H1 (cell line): Measurements from ENCODE around the gene CCT3. TPM values are rescaled to one million over a fixed set of nuclear protein-coding genes. Genes with fewer than 3 reads are reported as not detected.

ENCODE experiments used
- CTCF ChIA-PET: fragments of 300-600 bp; sonication (Branson Sonifier 250); formaldehyde crosslinking; loops from one replicate; lab custom pipeline; 2021; ENCODE audit not compliant: partially characterized antibody; lab: Charles Lee
- POLR2A ChIA-PET: fragments of 300-600 bp; sonication (Branson Sonifier 250); formaldehyde crosslinking; loops from one replicate; lab custom pipeline; 2021; ENCODE audit warnings: inconsistent platforms; ENCODE audit not compliant: partially characterized antibody; lab: Charles Lee
- DNase-seq, 2 experiments: peaks; one replicate each; pipeline versions ENCODE4 v3.0.0 to v3.0.0-alpha.2; 2010 to 2022; ENCODE audit warnings: low spot score in 2 of 2, low read depth in 1 of 2, mixed read lengths in 1 of 2
- FAIRE-seq: peaks from 2 replicates; lab custom pipeline; 2011; peaks lifted over from hg19 to GRCh38; lab: Jason Lieb, UNC
- H2AFZ ChIP-seq: 2 replicates; pipeline ENCODE4 v1.8.1; 2012; ENCODE audit warnings: low read length, inconsistent platforms
- H2AK5ac ChIP-seq: 2 replicates; pipeline ENCODE4 v1.6.1; 2013; ENCODE audit warnings: low read depth, low read length
- H2BK120ac ChIP-seq: replicated peaks from 2 replicates; pipeline ENCODE3; 2013; ENCODE audit warnings: low read depth, low read length, inconsistent platforms
- H2BK12ac ChIP-seq: 2 replicates; pipeline ENCODE4 v1.6.1; 2013; ENCODE audit warnings: low read depth, low read length
- H2BK15ac ChIP-seq: 2 replicates; pipeline ENCODE4 v1.6.1; 2013; ENCODE audit warnings: low read length
- H2BK20ac ChIP-seq: 2 replicates; pipeline ENCODE4 v1.6.1; 2013; ENCODE audit warnings: low read length
- H2BK5ac ChIP-seq: 2 replicates; pipeline ENCODE4 v1.6.1; 2013; ENCODE audit warnings: low read depth, low read length
- H3K14ac ChIP-seq: 2 replicates; pipeline ENCODE4 v1.6.1; 2013; ENCODE audit warnings: inconsistent platforms; ENCODE audit not compliant: insufficient read length
- H3K18ac ChIP-seq: 2 replicates; pipeline ENCODE4 v1.6.1; 2013; ENCODE audit warnings: low read length; ENCODE audit errors: extremely low read depth
- H3K23ac ChIP-seq: 2 replicates; pipeline ENCODE4 v1.6.1; 2013; ENCODE audit warnings: inconsistent platforms; ENCODE audit not compliant: insufficient read length
- H3K23me2 ChIP-seq: 2 replicates; pipeline ENCODE4 v1.6.1; 2013; ENCODE audit warnings: low read depth, low read length
- H3K27ac ChIP-seq: 2 replicates; pipeline ENCODE4 v1.6.1; 2011; ENCODE audit warnings: low read depth, low read length, inconsistent platforms
- H3K27me3 ChIP-seq, 4 experiments: replicated peaks in 1 of 4; 1 replicate in 1 of 4; 2 replicates in 3 of 4; pipeline versions ENCODE4 v1.6.1 to v1.8.1; 2011 to 2013; ENCODE audit warnings: low read length in 3 of 4, mild to moderate bottlenecking in 3 of 4, inconsistent platforms in 2 of 4, mixed read lengths in 2 of 4, moderate library complexity in 1 of 4; ENCODE audit not compliant: control insufficient read depth in 3 of 4, insufficient read depth in 3 of 4; ENCODE audit errors: extremely low read depth in 1 of 4
- H3K36me3 ChIP-seq, 4 experiments: 2 replicates each; pipeline versions ENCODE4 v1.6.1 to v1.8.1; 2011 to 2013; ENCODE audit warnings: mild to moderate bottlenecking in 4 of 4, low read length in 3 of 4, moderate library complexity in 2 of 4, control low read depth in 1 of 4, inconsistent platforms in 1 of 4; ENCODE audit not compliant: insufficient read depth in 4 of 4, control insufficient read depth in 2 of 4
- H3K4ac ChIP-seq: replicated peaks from 2 replicates; pipeline ENCODE3; 2013; ENCODE audit warnings: low read length, low read depth, mixed read lengths, inconsistent platforms; ENCODE audit not compliant: insufficient read length
- H3K4me1 ChIP-seq, 4 experiments: replicated peaks in 1 of 4; 1 replicate in 1 of 4; 2 replicates in 3 of 4; pipeline versions ENCODE4 v1.6.1 to v1.8.1; 2011 to 2013; ENCODE audit warnings: low read length in 3 of 4, inconsistent platforms in 2 of 4, mixed read lengths in 1 of 4; ENCODE audit not compliant: insufficient read depth in 4 of 4, control insufficient read depth in 3 of 4
- H3K4me2 ChIP-seq, 2 experiments: 2 replicates each; pipeline versions ENCODE4 v1.6.1 to v1.8.1; 2011 to 2013; ENCODE audit warnings: low read depth in 2 of 2, low read length in 2 of 2, control low read depth in 1 of 2, inconsistent platforms in 1 of 2, mild to moderate bottlenecking in 1 of 2; ENCODE audit not compliant: insufficient read depth in 1 of 2
- H3K4me3 ChIP-seq, 4 experiments: fragments of 200-600, 300-600 bp in 1 of 4; sonication (generic), shearing (Covaris generic), sonication (Bioruptor Twin) in 1 of 4; 2 replicates each; pipeline versions ENCODE4 v1.5.1 to v1.8.1; 2011 to 2016; ENCODE audit warnings: low read length in 4 of 4, low read depth in 3 of 4, control low read depth in 2 of 4, inconsistent platforms in 2 of 4, mild to moderate bottlenecking in 2 of 4, mixed read lengths in 1 of 4, moderate library complexity in 1 of 4; ENCODE audit not compliant: insufficient read depth in 2 of 4; ENCODE audit errors: extremely low read depth in 1 of 4
- H3K56ac ChIP-seq: replicated peaks from 2 replicates; pipeline ENCODE3; 2013; ENCODE audit warnings: low read depth, mild to moderate bottlenecking, mixed read lengths, low read length, inconsistent platforms; ENCODE audit not compliant: insufficient read length
- H3K79me1 ChIP-seq: 2 replicates; pipeline ENCODE4 v1.6.1; 2013; ENCODE audit warnings: low read depth, low read length, control low read depth
- H3K79me2 ChIP-seq, 2 experiments: 2 replicates each; pipeline versions ENCODE4 v1.6.1 to v1.8.1; 2012 to 2013; ENCODE audit warnings: low read length in 2 of 2, mild to moderate bottlenecking in 2 of 2, inconsistent platforms in 1 of 2; ENCODE audit not compliant: insufficient read depth in 2 of 2, control insufficient read depth in 1 of 2
- H3K9ac ChIP-seq, 4 experiments: replicated peaks in 1 of 4; 1 replicate in 1 of 4; 2 replicates in 3 of 4; pipeline versions ENCODE4 v1.6.1 to v1.8.1; 2011 to 2013; ENCODE audit warnings: low read depth in 3 of 4, low read length in 3 of 4, control low read depth in 2 of 4, mild to moderate bottlenecking in 2 of 4, moderate library complexity in 2 of 4, inconsistent platforms in 1 of 4; ENCODE audit errors: extremely low read depth in 1 of 4
- H3K9me3 ChIP-seq, 2 experiments: 2 replicates each; pipeline versions ENCODE4 v1.6.1 to v1.8.1; 2012 to 2013; ENCODE audit warnings: mild to moderate bottlenecking in 2 of 2, moderate library complexity in 2 of 2, control low read depth in 1 of 2, inconsistent platforms in 1 of 2, low read depth in 1 of 2, low read length in 1 of 2, mixed read lengths in 1 of 2; ENCODE audit not compliant: insufficient read depth in 2 of 2
- H4K20me1 ChIP-seq, 2 experiments: replicated peaks in 1 of 2; 2 replicates each; pipeline versions ENCODE3 to v1.8.1; 2011 to 2013; ENCODE audit warnings: inconsistent platforms in 2 of 2, low read length in 2 of 2, mild to moderate bottlenecking in 1 of 2; ENCODE audit not compliant: insufficient read depth in 2 of 2, control insufficient read depth in 1 of 2
- H4K5ac ChIP-seq: 2 replicates; pipeline ENCODE4 v1.6.1; 2013; ENCODE audit warnings: low read length, low read depth, mixed read lengths, inconsistent platforms; ENCODE audit not compliant: insufficient read length
- H4K8ac ChIP-seq: 2 replicates; pipeline ENCODE4 v1.8.0; 2013; ENCODE audit warnings: mild to moderate bottlenecking, moderate library complexity, low read length, inconsistent platforms; ENCODE audit not compliant: insufficient read depth; ENCODE audit errors: extremely low read depth
- H4K91ac ChIP-seq: replicated peaks from 2 replicates; pipeline ENCODE3; 2013; ENCODE audit warnings: low read length, mixed read lengths, inconsistent platforms; ENCODE audit not compliant: insufficient read length
- RBBP5 ChIP-seq: IDR thresholded peaks from 2 replicates; pipeline ENCODE4 v1.7.1; 2012; ENCODE audit warnings: low read depth, mild to moderate bottlenecking, inconsistent platforms, low read length, moderate library complexity, borderline replicate concordance
- SRF ChIP-seq: IDR thresholded peaks from 2 replicates; pipeline ENCODE4 v1.6.1; 2011; ENCODE audit warnings: mild to moderate bottlenecking, low read depth, low read length, moderate library complexity
- WGBS, 2 experiments: shearing (Covaris generic) in 1 of 2; methylation state at CpG; one replicate each; pipeline versions ENCODE4 v1.1.6 to v1.1.7; 2013 to 2015; ENCODE audit warnings: low lambda C conversion rate in 2 of 2, mixed read lengths in 2 of 2, inconsistent platforms in 1 of 2, low coverage in 1 of 2, missing lambda C conversion rate in 1 of 2; ENCODE audit not compliant: insufficient replicate concordance in 2 of 2, insufficient coverage in 1 of 2, insufficient read length in 1 of 2; ENCODE audit errors: extremely low coverage in 1 of 2, missing lambda C conversion rate in 1 of 2; 5-methylcytosine and 5-hydroxymethylcytosine counted together
- polyA plus RNA-seq, 7 experiments: library from polyadenylated mRNA; depleted of rRNA in 3 of 7; stranded (reverse) in 5 of 7; unstranded in 2 of 7; fragments of >200 nt in 5 of 7; fragments of 200-250 nt in 2 of 7; gene quantifications; 1 replicate in 5 of 7; 2 replicates in 1 of 7; 4 replicates in 1 of 7; pipeline versions ENCODE4 v1.2.1 to v1.2.3, GENCODE V29; 2011 to 2013; ENCODE audit warnings: missing spikeins in 2 of 7, mixed read lengths in 2 of 7
- total RNA-seq: library from RNA; stranded (reverse); fragmentation: NEBNext Ultra II Directional; extraction: Animal tissue kit (Norgen Biotek cat#: 25700); gene quantifications from 2 replicates; pipeline ENCODE4 v1.2.1, GENCODE V29; 2021

CCT3 gene
- total and polyA plus RNA-seq, 2 of the 8 experiments (the other 6 are each of a cell fraction or from before 2014, with no cell fraction given), result 431 to 480 TPM

- Histone ChIP-seq H2BK120ac (no peak overlapping the region), H3K9me3 (peaks cover 0 to 2% of the 10 kb centered on the region in 2 experiments; a peak in 1 of 4 replicates), H3K79me1 (no peaks in the 10 kb centered on the region), H4K91ac (no peak overlapping the region), H4K5ac (no peak overlapping the region), H3K79me2 (no peaks in the 10 kb centered on the region), H3K18ac (no peak overlapping the region), H3K36me3 (peaks cover 62 to 91% (median 86%) of the 10 kb centered on the region in 4 experiments), H2BK20ac (no peak overlapping the region), H2AFZ (no peak overlapping the region), H3K4me3 (no peak overlapping the region), H3K14ac (no peak overlapping the region), H3K56ac (no peak overlapping the region), H2AK5ac (no peak overlapping the region), H3K27ac (no peak overlapping the region), H3K23me2 (no peaks in the 10 kb centered on the region), H3K23ac (no peak overlapping the region), H4K20me1 (peaks cover 0 to 6% of the 10 kb centered on the region in 2 experiments), H3K27me3 (no peaks in the 10 kb centered on the region), H2BK5ac (no peak overlapping the region), H2BK12ac (no peak overlapping the region), H2BK15ac (no peak overlapping the region), H4K8ac (no peak overlapping the region), H3K9ac (no peak overlapping the region), H3K4ac (no peak overlapping the region), H3K4me1 (no peaks in the 10 kb centered on the region), H3K4me2 (no peak overlapping the region)
- ChIA-PET CTCF (interaction anchor here (0.9 to 47.2 kb wide), 3 partner anchors 10 to 123 kb away, joined by 3 to 1265 read pairs (median 7); partner anchors contain the start of gene SEMA4A), POLR2A (interaction anchor here (0.8 to 5.3 kb wide), 5 partner anchors 11 to 64 kb away, joined by 3 to 30 read pairs (median 6); partner anchors contain the start of gene PAQR6)
- 95% methylated on average over 9 of the region's 9 CpGs; no CpG with 5 or more reads in 1 of the 2 experiments for WGBS, 2 experiments
- DNase-seq, result no peak
- TF ChIP-seq RBBP5, result no peak
- TF ChIP-seq SRF, result no peak
- no peak for FAIRE-seq
Measured at GRCh38 chr1:156263288-156263655, 74.8 kb downstream of the CCT3 start.
